Natural killer cell (primary cell): ENCODE results near the gene ATP6V0C. TPM values are rescaled to one million over a fixed set of nuclear protein-coding genes. Genes with fewer than 3 reads are reported as not detected.

Experiments used
- ATAC-seq, 3 donors: fragments of 150-1000 bp in 2 of 3; fragments of 200-7000 bp in 1 of 3; cut with Tn5 transposase; 1 replicate in 1 of 3; 2 replicates in 2 of 3; pipeline ENCODE4 v1.10.0; 2021; ENCODE audit warnings: mild to moderate bottlenecking in 2 of 3, moderate library complexity in 2 of 3
- DNase-seq, 2 donors: peaks; one replicate each; pipeline versions ENCODE4 v3.0.0 to v3.0.0-alpha.2; 2013 to 2021; ENCODE audit warnings: mixed read lengths in 1 of 2
- H3K27ac ChIP-seq: one replicate; pipeline ENCODE4 v1.5.1; 2013; ENCODE audit warnings: mild to moderate bottlenecking, low read length
- H3K27me3 ChIP-seq: one replicate; pipeline ENCODE4 v1.6.1; 2013; ENCODE audit warnings: low read length; ENCODE audit not compliant: control insufficient read depth, insufficient read depth
- H3K36me3 ChIP-seq: one replicate; pipeline ENCODE4 v1.6.1; 2013; ENCODE audit warnings: low read length; ENCODE audit not compliant: control insufficient read depth, insufficient read depth
- H3K4me1 ChIP-seq: one replicate; pipeline ENCODE4 v1.6.1; 2013; ENCODE audit warnings: low read length; ENCODE audit not compliant: control insufficient read depth, insufficient read depth
- H3K4me3 ChIP-seq: one replicate; pipeline ENCODE4 v1.5.1; 2013; ENCODE audit warnings: low read length
- H3K9me3 ChIP-seq: one replicate; pipeline ENCODE4 v1.6.1; 2013; ENCODE audit warnings: low read length; ENCODE audit not compliant: control insufficient read depth, insufficient read depth
- H3K27ac Mint-ChIP-seq, 2 donors: one replicate each; pipeline ENCODE4 v1.8.0; 2022; ENCODE audit warnings: mild to moderate bottlenecking in 2 of 2, mixed read lengths in 2 of 2, moderate library complexity in 1 of 2
- H3K27me3 Mint-ChIP-seq, 2 donors: one replicate each; pipeline ENCODE4 v1.8.0; 2022; ENCODE audit warnings: low read depth in 2 of 2, mixed read lengths in 2 of 2
- H3K36me3 Mint-ChIP-seq: one replicate; pipeline ENCODE4 v1.8.0; 2022; ENCODE audit warnings: mixed read lengths
- H3K4me1 Mint-ChIP-seq, 2 donors: one replicate each; pipeline ENCODE4 v1.8.0; 2022; ENCODE audit warnings: mixed read lengths in 2 of 2
- H3K4me3 Mint-ChIP-seq: one replicate; pipeline ENCODE4 v1.8.0; 2022; ENCODE audit warnings: mild to moderate bottlenecking, moderate library complexity, mixed read lengths
- H3K9me3 Mint-ChIP-seq, 2 donors: one replicate each; pipeline ENCODE4 v1.8.0; 2022; ENCODE audit warnings: mixed read lengths in 2 of 2
- CTCF ChIP-seq: fragments of 200-600 bp; IDR thresholded peaks from one replicate; pipeline ENCODE4 v1.8.0; 2022; ENCODE audit warnings: antibody characterized with exemption
- WGBS: methylation state at CpG from one replicate; pipeline ENCODE4 v1.1.7; 2013; ENCODE audit warnings: missing lambda C conversion rate; ENCODE audit not compliant: insufficient coverage; 5-methylcytosine and 5-hydroxymethylcytosine counted together
- intact Hi-C: fragments of 100-400 bp; cut with micrococcal nuclease; formaldehyde crosslinking; loops from one replicate; pipeline ENCODE4 v1.14.2; 2022
- total RNA-seq, 4 donors: library from RNA; stranded (reverse); fragments of 120-200 nt in 1 of 4; gene quantifications; one replicate each; pipeline versions ENCODE4 v1.2.3 to v1.2.4, GENCODE V29; 2013 to 2022

The ATP6V0C gene
- total RNA-seq, 3 donors from 2014 or later (not counting 1 experiment from before 2014, with no cell fraction given): 183 to 242 (median 217) TPM

GRCh38 chr16:2520784-2521531 is 7.2 kb downstream of the ATP6V0C start:
- TF ChIP-seq CTCF: no peak
- Histone ChIP-seq H3K27me3 (no peaks in the 10 kb centered on the region), H3K27ac (peak overlapping the region; percentile 76), H3K4me3 (peak overlapping the region; percentile 36), H3K4me1 (peaks cover 51% of the 10 kb centered on the region), H3K9me3 (no peaks in the 10 kb centered on the region), H3K36me3 (peaks cover 25% of the 10 kb centered on the region)
- intact Hi-C loops: no loop called here
- Mint-ChIP-seq H3K27ac (peak overlapping the region; percentile 89 to 91), H3K4me3 (peak overlapping the region; percentile 88), H3K9me3 (no peaks in the 10 kb centered on the region), H3K36me3 (no peaks in the 10 kb centered on the region), H3K27me3 (no peaks in the 10 kb centered on the region), H3K4me1 (peaks cover 37 to 51% of the 10 kb centered on the region in 2 donors)
- ATAC-seq: peak; percentile 67 to 81 (median 68)
- WGBS: 24% methylated on average over 41 of the region's 41 CpGs
- DNase-seq: peak; percentile 60 to 90

- H3K9me3 ChIP-seq: no peaks in the 10 kb centered on the region
- TF ChIP-seq CTCF: no peak
- H3K4me3 ChIP-seq: no peak overlapping the region
- H3K9me3 Mint-ChIP-seq: no peaks in the 10 kb centered on the region
- WGBS: 96% methylated on average over 6 of the region's 6 CpGs
- H3K4me1 Mint-ChIP-seq: peaks cover 19 to 24% of the 10 kb centered on the region in 2 donors
- H3K4me3 Mint-ChIP-seq: no peak overlapping the region
- peaks cover 23% of the 10 kb centered on the region for H3K4me1 ChIP-seq
- no peaks in the 10 kb centered on the region for H3K27me3 ChIP-seq
- no peak overlapping the region for H3K27ac ChIP-seq
- ATAC-seq (no peak), DNase-seq (no peak)
- H3K27ac Mint-ChIP-seq: no peak overlapping the region
- H3K36me3 Mint-ChIP-seq: no peaks in the 10 kb centered on the region
- H3K36me3 ChIP-seq: peaks cover 40% of the 10 kb centered on the region
- H3K27me3 Mint-ChIP-seq: no peaks in the 10 kb centered on the region
- intact Hi-C loops: no loop called here
These were observed 10.1 kb downstream of the ATP6V0C start for GRCh38 chr16:2523801-2524231.

GRCh38 chr16:2524339-2524938 is 10.7 kb downstream of the ATP6V0C start:
- Histone ChIP-seq H3K4me1 (peaks cover 17% of the 10 kb centered on the region), H3K4me3 (no peak overlapping the region), H3K9me3 (no peaks in the 10 kb centered on the region), H3K27ac (no peak overlapping the region), H3K36me3 (peaks cover 46% of the 10 kb centered on the region), H3K27me3 (no peaks in the 10 kb centered on the region)
- no peak for DNase-seq
- ATAC-seq: no peak
- Mint-ChIP-seq H3K4me3 (peak overlapping the region; percentile 29), H3K27me3 (no peaks in the 10 kb centered on the region), H3K27ac (peak overlapping the region; percentile 5 to 10), H3K4me1 (peaks cover 17 to 18% of the 10 kb centered on the region in 2 donors), H3K36me3 (no peaks in the 10 kb centered on the region), H3K9me3 (no peaks in the 10 kb centered on the region)
- intact Hi-C loops: no loop called here
- no peak for TF ChIP-seq CTCF
- 96% methylated on average over 8 of the region's 9 CpGs for WGBS
